Memory B cell (primary cell): ENCODE data around the gene S100P.
A peak's percentile ranks its signal among the peaks of the same experiment; 100 is the strongest.

Source experiments
- ATAC-seq: fragments of 150-1000 bp; cut with Tn5 transposase; 2 replicates; pipeline ENCODE4 v1.10.0; 2021; ENCODE audit warnings: low read depth, mild to moderate bottlenecking, moderate library complexity
- DNase-seq, 2 donors: peaks; one replicate each; pipeline ENCODE4 v3.0.0; 2022; ENCODE audit warnings: low spot score in 2 of 2
- H3K27ac Mint-ChIP-seq: one replicate; pipeline ENCODE4 v1.8.0; 2022; ENCODE audit warnings: mild to moderate bottlenecking, moderate library complexity, mixed read lengths
- H3K27me3 Mint-ChIP-seq: one replicate; pipeline ENCODE4 v1.8.0; 2022; ENCODE audit warnings: mixed read lengths
- H3K36me3 Mint-ChIP-seq: one replicate; pipeline ENCODE4 v1.8.0; 2022; ENCODE audit warnings: mild to moderate bottlenecking, mixed read lengths
- H3K4me1 Mint-ChIP-seq: one replicate; pipeline ENCODE4 v1.8.0; 2022; ENCODE audit warnings: mixed read lengths
- H3K4me3 Mint-ChIP-seq: one replicate; pipeline ENCODE4 v1.8.0; 2022; ENCODE audit warnings: mild to moderate bottlenecking, moderate library complexity, mixed read lengths
- H3K9me3 Mint-ChIP-seq: one replicate; pipeline ENCODE4 v1.8.0; 2022; ENCODE audit warnings: mixed read lengths

The S100P gene

GRCh38 chr4:6682862-6683590 is 10.7 kb upstream of the S100P start:
- Mint-ChIP-seq H3K27me3 (no peaks in the 10 kb centered on the region), H3K4me1 (peaks cover 3% of the 10 kb centered on the region), H3K4me3 (no peak overlapping the region), H3K36me3 (peaks cover 9% of the 10 kb centered on the region), H3K27ac (no peak overlapping the region), H3K9me3 (peaks cover 2% of the 10 kb centered on the region)
- DNase-seq (no peak), ATAC-seq (no peak)

- peaks cover 6% of the 10 kb centered on the region for H3K36me3 Mint-ChIP-seq
- peaks cover 8% of the 10 kb centered on the region for H3K27me3 Mint-ChIP-seq
- H3K9me3 Mint-ChIP-seq, result peaks cover 2% of the 10 kb centered on the region
- DNase-seq (no peak), ATAC-seq (no peak)
- H3K4me3 Mint-ChIP-seq, result no peak overlapping the region
- no peaks in the 10 kb centered on the region for H3K4me1 Mint-ChIP-seq
- H3K27ac Mint-ChIP-seq, result no peak overlapping the region
Measured at GRCh38 chr4:6684656-6685055, 9.0 kb upstream of the S100P start.

GRCh38 chr4:6686104-6686787 is 7.4 kb upstream of the S100P start:
- H3K27me3 Mint-ChIP-seq, result peaks cover 14% of the 10 kb centered on the region
- DNase-seq (no peak), ATAC-seq (no peak)
- H3K4me3 Mint-ChIP-seq, result no peak overlapping the region
- no peaks in the 10 kb centered on the region for H3K36me3 Mint-ChIP-seq
- no peaks in the 10 kb centered on the region for H3K4me1 Mint-ChIP-seq
- no peak overlapping the region for H3K27ac Mint-ChIP-seq
- no peaks in the 10 kb centered on the region for H3K9me3 Mint-ChIP-seq

- Mint-ChIP-seq H3K27ac (no peak overlapping the region), H3K9me3 (no peaks in the 10 kb centered on the region), H3K4me3 (no peak overlapping the region), H3K4me1 (no peaks in the 10 kb centered on the region), H3K27me3 (peaks cover 14% of the 10 kb centered on the region), H3K36me3 (peaks cover 1% of the 10 kb centered on the region)
- DNase-seq, result no peak
- no peak for ATAC-seq
Measured at GRCh38 chr4:6687947-6688878, 5.5 kb upstream of the S100P start.

- no peak overlapping the region for H3K27ac Mint-ChIP-seq
- H3K9me3 Mint-ChIP-seq, result no peaks in the 10 kb centered on the region
- ATAC-seq (no peak), DNase-seq (no peak)
- H3K4me1 Mint-ChIP-seq, result no peaks in the 10 kb centered on the region
- H3K4me3 Mint-ChIP-seq, result no peak overlapping the region
- H3K27me3 Mint-ChIP-seq, result peaks cover 14% of the 10 kb centered on the region
- peaks cover 4% of the 10 kb centered on the region for H3K36me3 Mint-ChIP-seq
Measured at GRCh38 chr4:6688879-6689505, 4.7 kb upstream of the S100P start.

GRCh38 chr4:6689506-6689960 is 4.1 kb upstream of the S100P start:
- Mint-ChIP-seq H3K36me3 (peaks cover 4% of the 10 kb centered on the region), H3K4me3 (no peak overlapping the region), H3K4me1 (peaks cover under 1% of the 10 kb centered on the region), H3K27me3 (peaks cover 14% of the 10 kb centered on the region), H3K9me3 (no peaks in the 10 kb centered on the region), H3K27ac (no peak overlapping the region)
- ATAC-seq (no peak), DNase-seq (no peak)

- Mint-ChIP-seq H3K4me3 (no peak overlapping the region), H3K36me3 (peaks cover 4% of the 10 kb centered on the region), H3K4me1 (peaks cover 8% of the 10 kb centered on the region), H3K27ac (no peak overlapping the region), H3K9me3 (no peaks in the 10 kb centered on the region), H3K27me3 (peaks cover 14% of the 10 kb centered on the region)
- DNase-seq (no peak), ATAC-seq (no peak)
Measured at GRCh38 chr4:6692379-6692778, 1.3 kb upstream of the S100P start.

- DNase-seq (no peak), ATAC-seq (no peak)
- Mint-ChIP-seq H3K4me1 (peaks cover 8% of the 10 kb centered on the region), H3K36me3 (peaks cover 4% of the 10 kb centered on the region), H3K4me3 (no peak overlapping the region), H3K9me3 (no peaks in the 10 kb centered on the region), H3K27me3 (peaks cover 14% of the 10 kb centered on the region), H3K27ac (no peak overlapping the region)
Measured at GRCh38 chr4:6692806-6693205, 872 bp upstream of the S100P start.

GRCh38 chr4:6694177-6694901 is 661 bp downstream of the S100P start:
- ATAC-seq, result no peak
- Mint-ChIP-seq H3K27ac (no peak overlapping the region), H3K4me3 (no peak overlapping the region), H3K4me1 (peaks cover 8% of the 10 kb centered on the region), H3K27me3 (peaks cover 9% of the 10 kb centered on the region), H3K9me3 (no peaks in the 10 kb centered on the region), H3K36me3 (peaks cover 8% of the 10 kb centered on the region)
- DNase-seq, result no peak

- Mint-ChIP-seq H3K27me3 (peaks cover 2% of the 10 kb centered on the region), H3K4me1 (peaks cover 8% of the 10 kb centered on the region), H3K27ac (peak overlapping the region; percentile 22), H3K4me3 (no peak overlapping the region), H3K9me3 (no peaks in the 10 kb centered on the region), H3K36me3 (peaks cover 15% of the 10 kb centered on the region)
- ATAC-seq (peak; percentile 31), DNase-seq (no peak)
Measured at GRCh38 chr4:6695660-6696610, 2.3 kb downstream of the S100P start.

- Mint-ChIP-seq H3K4me1 (peaks cover 8% of the 10 kb centered on the region), H3K36me3 (peaks cover 15% of the 10 kb centered on the region), H3K27ac (peak overlapping the region; percentile 22), H3K27me3 (no peaks in the 10 kb centered on the region), H3K4me3 (no peak overlapping the region), H3K9me3 (no peaks in the 10 kb centered on the region)
- DNase-seq (no peak), ATAC-seq (no peak)
Measured at GRCh38 chr4:6696611-6697010, 2.9 kb downstream of the S100P start.

GRCh38 chr4:6697131-6697530 is 3.5 kb downstream of the S100P start:
- Mint-ChIP-seq H3K9me3 (no peaks in the 10 kb centered on the region), H3K4me1 (peaks cover 8% of the 10 kb centered on the region), H3K27ac (no peak overlapping the region), H3K4me3 (no peak overlapping the region), H3K36me3 (peaks cover 15% of the 10 kb centered on the region), H3K27me3 (no peaks in the 10 kb centered on the region)
- no peak for DNase-seq
- no peak for ATAC-seq
